Right atrium auricular region (tissue), 2 donors: ENCODE measurements around the gene MFGE8. TPM values are rescaled to one million over a fixed set of nuclear protein-coding genes. Genes with fewer than 3 reads are reported as not detected.
"Not testable (repeated sequence)": the region's sequence is repeated elsewhere in the genome, so short reads cannot be mapped to it uniquely, and the experiment has no call there.

Experiments used
- DNase-seq: peaks from one replicate; pipeline ENCODE4 v3.0.0-alpha.2; 2019; ENCODE audit warnings: low spot score
- H3K27ac ChIP-seq, 2 donors: fragments of 200-600 bp; sonication (generic); 1 replicate in 1 of 2; 2 replicates in 1 of 2; pipeline ENCODE4 v1.5.1; 2016 to 2019
- H3K27me3 ChIP-seq, 2 donors: fragments of 200-600 bp; sonication (generic); one replicate each; pipeline versions ENCODE4 v1.5.1 to v1.6.0; 2017 to 2019
- H3K36me3 ChIP-seq: fragments of 200-600 bp; sonication (generic); one replicate; pipeline ENCODE4 v1.5.1; 2016
- H3K4me1 ChIP-seq, 2 donors: fragments of 200-600 bp; sonication (generic); one replicate each; pipeline versions ENCODE4 v1.5.1 to v1.6.0; 2017 to 2019
- H3K4me3 ChIP-seq, 2 donors: fragments of 200-600 bp; sonication (generic); 1 replicate in 1 of 2; 2 replicates in 1 of 2; pipeline ENCODE4 v1.5.1; 2017 to 2019; ENCODE audit warnings: mild to moderate bottlenecking in 1 of 2, moderate library complexity in 1 of 2
- H3K9me3 ChIP-seq, 2 donors: fragments of 200-600 bp; sonication (generic); one replicate each; pipeline ENCODE4 v1.5.1; 2019
- total RNA-seq, 2 donors: library from RNA; depleted of rRNA; stranded (reverse); fragments of >200 nt; gene quantifications; one replicate each; pipeline ENCODE4 v1.1.0, GENCODE V29; 2016
- TF ChIP-seq, protein P1 (sequence below), 2 donors: fragments of 200-600 bp; sonication (generic); IDR thresholded peaks; one replicate each; pipeline ENCODE4 v1.5.1; 2019; ENCODE audit warnings: antibody characterized with exemption in 2 of 2

The MFGE8 gene
- total RNA-seq, 2 donors from 2014 or later = 341 to 552 TPM

DNA sequence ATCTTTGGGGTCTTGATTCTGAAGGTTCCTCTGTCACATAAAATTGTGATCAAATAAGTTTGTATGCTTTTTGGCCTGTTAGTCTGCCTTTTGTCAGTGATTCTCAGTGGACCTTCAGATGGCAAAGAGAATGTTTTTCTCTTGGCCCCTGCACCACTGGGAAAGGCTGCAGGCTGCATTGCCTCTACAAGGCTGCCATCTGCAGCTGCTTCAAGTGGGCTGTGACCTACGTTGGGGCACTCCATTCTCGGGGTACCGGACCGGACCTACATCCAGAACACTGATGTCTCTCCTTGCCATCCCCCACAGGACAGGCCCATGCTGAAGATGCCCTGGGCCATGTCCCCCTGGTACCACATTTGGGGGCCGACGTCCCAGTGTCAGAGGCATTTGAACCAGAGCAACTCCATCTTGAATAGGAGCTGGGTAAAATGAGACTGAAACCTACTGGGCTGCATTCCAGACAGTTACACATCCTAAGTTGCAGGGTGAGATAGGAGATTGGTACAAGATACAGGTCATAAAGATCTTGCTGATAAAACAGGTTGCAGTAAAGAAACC, 37.5 kb upstream of the MFGE8 start:
- TF ChIP-seq, protein P1, sequence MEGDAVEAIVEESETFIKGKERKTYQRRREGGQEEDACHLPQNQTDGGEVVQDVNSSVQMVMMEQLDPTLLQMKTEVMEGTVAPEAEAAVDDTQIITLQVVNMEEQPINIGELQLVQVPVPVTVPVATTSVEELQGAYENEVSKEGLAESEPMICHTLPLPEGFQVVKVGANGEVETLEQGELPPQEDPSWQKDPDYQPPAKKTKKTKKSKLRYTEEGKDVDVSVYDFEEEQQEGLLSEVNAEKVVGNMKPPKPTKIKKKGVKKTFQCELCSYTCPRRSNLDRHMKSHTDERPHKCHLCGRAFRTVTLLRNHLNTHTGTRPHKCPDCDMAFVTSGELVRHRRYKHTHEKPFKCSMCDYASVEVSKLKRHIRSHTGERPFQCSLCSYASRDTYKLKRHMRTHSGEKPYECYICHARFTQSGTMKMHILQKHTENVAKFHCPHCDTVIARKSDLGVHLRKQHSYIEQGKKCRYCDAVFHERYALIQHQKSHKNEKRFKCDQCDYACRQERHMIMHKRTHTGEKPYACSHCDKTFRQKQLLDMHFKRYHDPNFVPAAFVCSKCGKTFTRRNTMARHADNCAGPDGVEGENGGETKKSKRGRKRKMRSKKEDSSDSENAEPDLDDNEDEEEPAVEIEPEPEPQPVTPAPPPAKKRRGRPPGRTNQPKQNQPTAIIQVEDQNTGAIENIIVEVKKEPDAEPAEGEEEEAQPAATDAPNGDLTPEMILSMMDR (IDR thresholded peaks at IDR 0.05) = no peak
- no peak overlapping the region for H3K4me3 ChIP-seq
- peaks cover 0 to 4% of the 10 kb centered on the region in 2 donors for H3K4me1 ChIP-seq
- no peaks in the 10 kb centered on the region for H3K27me3 ChIP-seq
- no peak for DNase-seq
- H3K36me3 ChIP-seq = no peaks in the 10 kb centered on the region
- H3K9me3 ChIP-seq = no peaks in the 10 kb centered on the region
- no peak overlapping the region for H3K27ac ChIP-seq

DNA sequence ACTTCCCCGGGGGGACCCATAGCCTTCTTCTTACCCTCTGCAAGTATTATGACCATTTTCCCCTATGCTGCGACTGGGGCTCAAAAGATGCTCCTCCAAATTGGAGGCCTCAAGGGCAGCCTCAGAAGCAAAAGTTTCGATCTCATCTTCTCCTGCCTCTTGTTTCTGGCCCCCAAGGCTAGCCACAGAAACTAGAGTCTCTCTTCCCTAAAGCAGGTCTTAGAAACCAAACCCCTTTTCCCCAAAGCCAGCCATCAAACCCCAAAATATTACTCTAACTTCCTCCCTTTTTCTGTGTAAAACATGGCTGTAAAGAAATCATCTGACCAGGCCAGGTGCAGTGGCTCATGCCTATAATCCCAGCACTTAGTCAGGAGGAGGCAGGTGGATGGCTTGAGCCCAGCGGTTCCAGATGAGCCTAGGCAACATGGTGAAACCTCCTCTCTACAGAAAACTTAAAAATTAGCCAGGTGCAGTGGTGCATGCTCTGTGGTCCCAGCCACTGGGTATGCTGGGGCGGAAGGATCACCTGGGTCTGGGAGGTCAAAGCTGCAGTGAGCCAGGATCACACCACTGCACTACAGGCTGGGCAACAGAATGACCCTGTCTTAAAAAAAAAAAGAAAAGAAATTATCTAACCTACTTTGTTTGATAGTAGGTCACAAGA, 36.7 kb upstream of the MFGE8 start:
- Histone ChIP-seq H3K4me3 (no peak overlapping the region), H3K9me3 (no peaks in the 10 kb centered on the region), H3K4me1 (peaks cover 0 to 4% of the 10 kb centered on the region in 2 donors), H3K27me3 (no peaks in the 10 kb centered on the region), H3K27ac (no peak overlapping the region), H3K36me3 (no peaks in the 10 kb centered on the region)
- TF ChIP-seq, protein P1 (IDR thresholded peaks at IDR 0.05) = no peak
- DNase-seq = no peak

DNA sequence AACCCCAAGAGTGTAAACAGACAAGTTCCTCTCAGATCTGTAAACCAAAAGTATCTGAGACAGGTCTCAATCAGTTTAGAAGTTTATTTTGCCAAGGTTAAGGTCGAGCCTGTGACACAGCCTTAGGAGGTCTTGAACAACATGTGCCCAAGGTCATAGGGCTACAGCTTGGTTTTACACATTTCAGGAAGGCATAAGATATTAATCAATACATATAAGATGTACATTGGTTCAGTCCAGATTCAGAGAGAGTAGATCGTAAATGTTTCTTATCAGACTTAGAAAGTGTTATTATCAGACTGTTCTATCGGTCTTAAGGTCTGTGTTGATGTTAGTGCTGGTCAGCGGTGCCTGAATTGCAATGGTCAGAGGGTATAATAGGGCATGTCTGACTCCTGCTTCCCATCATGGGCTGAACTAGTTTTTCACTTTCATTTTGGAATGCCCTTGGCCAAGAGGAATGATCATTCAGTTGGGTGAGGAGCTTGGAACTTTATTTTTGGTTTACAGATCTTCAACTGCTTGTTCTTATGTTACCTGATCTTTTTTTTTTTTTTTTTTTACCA, 27.0 kb upstream of the MFGE8 start:
- Histone ChIP-seq H3K4me3 (no peak overlapping the region), H3K27ac (no peak overlapping the region), H3K36me3 (no peaks in the 10 kb centered on the region), H3K4me1 (no peaks in the 10 kb centered on the region), H3K27me3 (no peaks in the 10 kb centered on the region), H3K9me3 (no peaks in the 10 kb centered on the region)
- no peak for DNase-seq
- TF ChIP-seq, protein P1 (IDR thresholded peaks at IDR 0.05) = no peak

DNA sequence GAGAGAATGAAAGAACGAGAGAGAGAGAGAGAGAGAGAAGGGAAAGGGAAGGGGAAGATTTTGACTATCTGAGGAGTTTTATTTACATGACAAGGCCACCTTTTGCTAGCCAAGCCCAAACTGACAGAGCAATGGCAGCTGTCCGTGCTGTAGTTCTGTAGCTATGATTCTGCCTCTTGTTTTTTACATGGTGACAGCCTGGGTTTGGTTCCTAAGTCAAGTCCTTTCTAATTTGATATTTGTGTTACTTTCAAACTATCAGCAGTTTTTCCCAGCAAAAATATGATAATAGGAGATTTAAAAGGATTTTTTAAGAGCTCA, 26.3 kb upstream of the MFGE8 start:
- Histone ChIP-seq H3K4me1 (no peaks in the 10 kb centered on the region), H3K27me3 (no peaks in the 10 kb centered on the region), H3K27ac (no peak overlapping the region), H3K9me3 (no peaks in the 10 kb centered on the region), H3K36me3 (no peaks in the 10 kb centered on the region), H3K4me3 (no peak overlapping the region)
- TF ChIP-seq, protein P1 (IDR thresholded peaks at IDR 0.05) = no peak
- DNase-seq = no peak

DNA sequence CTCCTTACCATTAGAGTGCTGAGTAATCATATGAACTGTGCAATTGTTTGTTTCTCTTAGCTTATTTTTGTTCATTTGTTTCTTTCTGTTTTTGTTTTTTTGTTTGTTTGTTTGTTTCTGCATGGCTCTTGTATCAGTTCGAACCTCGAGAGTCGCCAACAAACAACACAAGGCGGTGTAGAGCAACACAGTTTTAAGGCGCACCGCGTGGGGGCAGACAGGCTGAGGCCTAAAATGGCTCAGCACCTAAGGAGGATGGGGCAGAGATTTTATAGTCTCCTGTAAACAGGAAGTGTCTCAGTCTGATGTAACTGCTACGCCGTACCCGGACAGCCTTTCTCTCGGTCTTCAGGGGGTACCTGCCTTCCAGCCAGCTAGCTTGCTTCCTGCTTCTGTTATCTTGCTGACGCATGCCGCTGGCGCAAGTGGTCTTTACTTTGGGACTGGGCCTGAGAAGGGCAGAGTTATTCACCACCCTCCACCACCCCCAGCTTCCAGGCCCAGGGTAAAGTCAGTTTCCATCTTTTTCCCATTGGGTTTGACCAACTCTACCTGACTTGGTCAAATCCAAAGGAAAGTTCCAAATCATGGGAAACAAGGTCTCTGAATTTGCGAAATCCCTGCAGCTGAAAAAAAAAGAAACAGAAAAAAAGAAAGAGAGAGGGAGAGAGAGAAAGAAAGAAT, 25.8 kb upstream of the MFGE8 start:
- Histone ChIP-seq H3K9me3 (no peaks in the 10 kb centered on the region), H3K36me3 (no peaks in the 10 kb centered on the region), H3K27me3 (no peaks in the 10 kb centered on the region), H3K27ac (no peak overlapping the region), H3K4me3 (no peak overlapping the region), H3K4me1 (no peaks in the 10 kb centered on the region)
- TF ChIP-seq, protein P1 (IDR thresholded peaks at IDR 0.05) = no peak
- DNase-seq = no peak

DNA sequence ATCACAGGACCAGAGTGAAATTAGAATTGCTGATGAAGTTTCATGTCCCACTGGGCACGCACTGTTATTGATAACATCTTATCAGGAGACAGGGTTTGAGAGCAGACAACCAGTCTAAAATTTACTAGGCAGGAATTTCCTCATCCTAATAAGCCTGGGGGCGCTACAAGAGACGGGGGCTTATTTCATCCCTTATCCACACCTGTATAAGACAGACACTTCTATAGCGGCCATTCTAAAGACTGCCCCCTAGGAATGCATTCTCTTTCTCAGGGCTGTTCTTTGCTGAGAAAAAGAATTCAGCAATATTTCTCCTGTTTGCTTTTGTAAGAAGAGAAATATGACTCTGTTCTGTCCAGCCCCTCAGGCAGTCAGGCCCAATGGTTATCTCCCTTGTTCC, 21.3 kb upstream of the MFGE8 start:
- H3K36me3 ChIP-seq, H3K27me3 ChIP-seq, H3K4me3 ChIP-seq, H3K9me3 ChIP-seq, DNase-seq: not testable (repeated sequence)
- peak overlapping the region in 1 of 2 donors; percentile 81 for H3K27ac ChIP-seq
- peaks cover 0 to 18% of the 10 kb centered on the region in 2 donors for H3K4me1 ChIP-seq
